ENCODE results near the gene EML3. TPM values are rescaled to one million over a fixed set of nuclear protein-coding genes. Genes with fewer than 3 reads are reported as not detected.
A peak's percentile ranks its signal among the peaks of the same experiment; 100 is the strongest.

Gene EML3
- total RNA-seq, 4 donors from 2014 or later = 34.7 to 58.6 (median 53.6) TPM

DNA sequence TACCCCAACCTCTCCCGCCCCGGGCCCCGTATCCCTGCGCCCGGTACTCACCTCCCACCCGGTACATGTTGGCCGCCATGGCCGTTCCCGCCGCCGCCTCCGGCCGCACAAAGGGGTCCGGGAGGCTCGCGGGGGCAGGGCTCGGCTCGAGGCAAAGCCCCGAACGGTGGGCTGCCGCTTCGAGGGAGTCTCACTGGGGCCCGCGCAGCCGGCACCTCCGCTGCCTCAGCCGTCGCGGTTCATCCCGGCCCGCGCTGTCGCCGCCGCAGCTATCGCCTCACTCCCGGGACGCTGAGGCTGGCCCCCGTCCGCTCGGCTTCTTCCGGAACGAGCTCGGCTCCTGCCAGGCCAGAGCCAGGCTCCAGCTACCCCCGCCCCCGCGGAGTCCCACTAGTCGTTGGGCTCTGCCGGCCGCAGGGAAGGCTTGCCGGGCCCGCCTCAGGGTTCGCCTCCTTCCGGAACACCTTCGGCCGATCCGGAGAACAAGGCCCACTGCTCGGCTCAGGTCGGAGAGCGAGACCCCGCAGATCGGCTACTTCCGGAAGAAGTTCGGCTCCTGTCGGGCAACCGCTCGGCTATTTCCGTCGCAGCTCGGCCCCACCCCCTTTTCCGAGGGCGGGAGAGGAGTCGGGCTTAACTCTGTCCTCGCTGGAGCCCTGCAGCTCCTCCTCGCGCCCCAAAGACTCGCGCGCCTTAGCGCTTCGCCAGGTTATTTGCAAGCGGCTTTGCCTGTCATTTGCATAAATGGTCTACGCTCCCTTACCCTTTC is 11.0 kb downstream of the EML3 start, which contains the start of gene MTA2:
Gene MTA2 (minus strand): TSS at position 494 of the 769 bp plus-strand sequence. CDS start 415 bp downstream, at position 79.
- Histone ChIP-seq H3K27ac (peak within 1 kb of the TSS; percentile 95 to 99 (median 98)), H3K4me3 (peak within 1 kb of the TSS; percentile 89 to 99 (median 94)), H3K27me3 (no peaks in the 10 kb centered on the region), H3K9me3 (no peaks in the 10 kb centered on the region), H3K36me3 (peaks cover 19 to 54% (median 24%) of the 10 kb centered on the region in 3 donors), H3K4me1 (peaks cover 27 to 82% (median 33%) of the 10 kb centered on the region in 3 donors)
- peak in 3 of 4 donors; percentile 53 to 78 (median 60) for TF ChIP-seq POLR2A (IDR thresholded peaks at IDR 0.05)
- TF ChIP-seq, protein P1, sequence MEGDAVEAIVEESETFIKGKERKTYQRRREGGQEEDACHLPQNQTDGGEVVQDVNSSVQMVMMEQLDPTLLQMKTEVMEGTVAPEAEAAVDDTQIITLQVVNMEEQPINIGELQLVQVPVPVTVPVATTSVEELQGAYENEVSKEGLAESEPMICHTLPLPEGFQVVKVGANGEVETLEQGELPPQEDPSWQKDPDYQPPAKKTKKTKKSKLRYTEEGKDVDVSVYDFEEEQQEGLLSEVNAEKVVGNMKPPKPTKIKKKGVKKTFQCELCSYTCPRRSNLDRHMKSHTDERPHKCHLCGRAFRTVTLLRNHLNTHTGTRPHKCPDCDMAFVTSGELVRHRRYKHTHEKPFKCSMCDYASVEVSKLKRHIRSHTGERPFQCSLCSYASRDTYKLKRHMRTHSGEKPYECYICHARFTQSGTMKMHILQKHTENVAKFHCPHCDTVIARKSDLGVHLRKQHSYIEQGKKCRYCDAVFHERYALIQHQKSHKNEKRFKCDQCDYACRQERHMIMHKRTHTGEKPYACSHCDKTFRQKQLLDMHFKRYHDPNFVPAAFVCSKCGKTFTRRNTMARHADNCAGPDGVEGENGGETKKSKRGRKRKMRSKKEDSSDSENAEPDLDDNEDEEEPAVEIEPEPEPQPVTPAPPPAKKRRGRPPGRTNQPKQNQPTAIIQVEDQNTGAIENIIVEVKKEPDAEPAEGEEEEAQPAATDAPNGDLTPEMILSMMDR (IDR thresholded peaks at IDR 0.05) = peak in 1 of 6 experiments; percentile 23
- DNase-seq = peak; percentile 92
- WGBS, 2 donors = 0 to 3% methylated on average over 2 to 7 of the region's 83 CpGs
- intact Hi-C loops (cut with DNase I) = no loop called here

DNA sequence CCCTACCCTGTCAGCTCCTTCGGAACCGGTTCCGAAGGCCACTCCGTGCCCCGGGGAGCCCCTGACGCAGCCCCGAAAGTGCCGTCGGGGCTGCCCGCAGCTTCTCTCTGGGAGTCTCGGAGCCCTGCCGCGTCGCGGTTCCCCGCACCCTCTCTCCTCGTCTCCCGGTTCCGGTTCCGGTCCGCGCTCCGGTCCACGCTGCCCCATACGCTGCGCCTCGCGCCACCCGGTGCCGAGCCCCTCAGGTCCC is 11.5 kb downstream of the EML3 start:
- Histone ChIP-seq H3K27ac (peak overlapping the region; percentile 95 to 99 (median 98)), H3K4me3 (peak overlapping the region; percentile 89 to 99 (median 94)), H3K4me1 (peaks cover 27 to 79% (median 33%) of the 10 kb centered on the region in 3 donors), H3K36me3 (peaks cover 19 to 54% (median 29%) of the 10 kb centered on the region in 3 donors), H3K27me3 (no peaks in the 10 kb centered on the region), H3K9me3 (no peaks in the 10 kb centered on the region)
- no peak for TF ChIP-seq POLR2A (IDR thresholded peaks at IDR 0.05)
- TF ChIP-seq, protein P1 (IDR thresholded peaks at IDR 0.05) = no peak
- no peak for DNase-seq
- intact Hi-C loops (cut with DNase I) = no loop called here
- 1% methylated on average over 24 of the region's 30 CpGs; no CpG with 5 or more reads in 1 of the 2 donors for WGBS, 2 donors

DNA sequence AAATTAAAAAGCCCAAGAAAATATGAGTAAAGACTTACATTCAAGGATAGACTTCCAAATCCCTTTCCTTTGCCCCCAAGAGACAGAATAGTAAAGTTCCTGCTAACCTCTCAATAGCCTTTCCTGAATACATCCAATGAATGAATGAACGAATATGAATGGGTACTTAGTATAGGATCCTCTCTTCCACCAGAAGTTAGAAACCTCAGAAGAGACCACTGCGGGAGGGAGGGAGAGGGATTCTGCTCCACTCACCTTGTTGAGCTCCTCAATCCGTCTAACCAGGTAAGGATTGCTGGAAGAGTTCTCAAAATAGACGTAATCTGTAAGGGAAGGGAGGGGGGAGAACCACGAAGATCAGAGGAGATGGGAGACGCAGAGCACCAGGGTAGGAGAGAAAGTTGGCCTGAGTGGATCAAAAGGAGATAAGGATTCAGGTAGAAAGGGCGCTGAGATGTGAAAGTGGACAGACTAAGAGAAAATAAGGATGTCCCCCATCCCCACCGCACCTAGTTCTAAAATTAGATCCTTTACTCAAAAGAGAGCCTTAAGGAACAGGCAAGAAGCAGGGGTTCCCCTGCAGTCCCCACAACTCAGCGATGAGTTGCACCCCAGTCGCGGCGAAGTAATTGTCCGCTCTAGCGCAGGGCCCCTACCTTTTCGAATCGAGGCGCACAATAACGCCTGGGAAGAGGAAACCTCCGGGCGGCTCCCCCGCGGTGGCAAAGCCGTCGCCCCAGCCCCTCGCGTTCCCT is 12.0 kb downstream of the EML3 start:
- WGBS, 2 donors = 1% methylated on average over 12 to 14 of the region's 26 CpGs
- intact Hi-C loops (cut with DNase I) = no loop called here
- Histone ChIP-seq H3K4me3 (peak overlapping the region; percentile 89 to 99 (median 94)), H3K36me3 (peaks cover 24 to 54% (median 34%) of the 10 kb centered on the region in 3 donors), H3K27ac (peak overlapping the region; percentile 95 to 99 (median 98)), H3K9me3 (no peaks in the 10 kb centered on the region), H3K27me3 (no peaks in the 10 kb centered on the region), H3K4me1 (peaks cover 27 to 74% (median 33%) of the 10 kb centered on the region in 3 donors)
- no peak for DNase-seq
- TF ChIP-seq POLR2A (IDR thresholded peaks at IDR 0.05) = no peak
- TF ChIP-seq, protein P1 (IDR thresholded peaks at IDR 0.05) = no peak

DNA sequence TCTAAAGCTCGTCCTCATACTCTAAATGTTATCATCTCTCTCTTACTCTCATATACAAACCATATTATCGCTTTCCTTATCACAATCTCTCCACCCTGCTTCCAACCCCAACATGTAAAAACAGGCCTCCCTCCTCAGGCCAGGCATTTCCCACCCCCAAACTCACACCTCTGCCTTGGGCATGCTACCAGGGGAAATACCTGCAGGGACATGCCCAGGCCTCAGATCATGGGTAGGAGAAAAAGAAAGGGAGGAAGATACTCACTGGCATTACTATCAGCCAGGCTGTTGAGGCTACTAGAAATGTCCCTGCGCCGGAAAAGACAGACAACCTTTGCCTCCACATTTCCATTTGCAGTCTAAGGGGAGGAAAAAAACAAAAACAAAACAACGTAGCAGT is 12.7 kb downstream of the EML3 start:
- 24 to 26% methylated on average over 5 of the region's 5 CpGs for whole genome bisulfite sequencing, 2 donors
- intact Hi-C loops (cut with DNase I) = loop anchor here (5.0 kb wide), 1 partner anchor 72 kb away; the partner anchor contains the start of genes LBHD1 and UQCC3
- Histone ChIP-seq H3K27ac (peak overlapping the region; percentile 95 to 99 (median 98)), H3K27me3 (no peaks in the 10 kb centered on the region), H3K4me1 (peaks cover 27 to 67% (median 33%) of the 10 kb centered on the region in 3 donors), H3K36me3 (peaks cover 27 to 54% (median 35%) of the 10 kb centered on the region in 3 donors), H3K4me3 (peak overlapping the region; percentile 89 to 99 (median 94)), H3K9me3 (no peaks in the 10 kb centered on the region)
- peak in 1 of 4 donors; percentile 42 for TF ChIP-seq POLR2A (IDR thresholded peaks at IDR 0.05)
- TF ChIP-seq, protein P1 (IDR thresholded peaks at IDR 0.05) = no peak
- DNase-seq = no peak
